Mucosa of stomach (tissue), 1 donor: Measurements from ENCODE around the gene OSBPL10.

Experiments used
- H3K27me3 ChIP-seq: one replicate; pipeline ENCODE4 v1.7.0; 2013; ENCODE audit warnings: mild to moderate bottlenecking, low read length; ENCODE audit not compliant: control insufficient read depth, insufficient read depth
- H3K36me3 ChIP-seq: one replicate; pipeline ENCODE4 v1.7.0; 2013; ENCODE audit warnings: low read length; ENCODE audit not compliant: control insufficient read depth, insufficient read depth
- H3K4me1 ChIP-seq: one replicate; pipeline ENCODE4 v1.7.0; 2013; ENCODE audit warnings: mild to moderate bottlenecking, low read length; ENCODE audit not compliant: control insufficient read depth, insufficient read depth
- H3K4me3 ChIP-seq: one replicate; pipeline ENCODE4 v1.7.0; 2013; ENCODE audit warnings: low read length
- H3K9ac ChIP-seq: one replicate; pipeline ENCODE4 v1.7.0; 2013; ENCODE audit warnings: mild to moderate bottlenecking, low read length, moderate library complexity
- H3K9me3 ChIP-seq: one replicate; pipeline ENCODE4 v1.7.0; 2013; ENCODE audit warnings: mild to moderate bottlenecking, low read length, moderate library complexity; ENCODE audit not compliant: control insufficient read depth
- donor health status: Pancreatic carcinoma.

Gene OSBPL10

DNA sequence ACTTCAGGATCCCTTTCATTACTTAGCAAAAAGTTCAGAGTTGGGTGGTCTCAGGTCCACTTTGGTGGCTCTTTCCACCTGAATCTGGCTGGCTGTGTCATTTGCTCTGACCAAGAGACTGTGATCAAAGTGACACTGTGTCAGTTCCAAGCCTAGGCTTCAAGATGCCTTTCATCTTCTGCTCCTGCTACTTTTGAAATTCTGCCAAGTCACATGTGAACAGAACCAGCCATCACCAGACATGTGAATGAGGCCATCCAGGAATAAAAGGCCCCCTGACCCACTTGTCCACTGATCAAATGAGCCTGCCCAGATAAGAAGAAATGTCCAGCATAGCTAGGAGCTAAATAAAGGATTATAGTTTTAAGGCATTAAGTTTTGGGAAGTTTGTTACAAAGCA, 132.2 kb downstream of the OSBPL10 start:
- no peak overlapping the region for H3K4me3 ChIP-seq
- no peaks in the 10 kb centered on the region for H3K9me3 ChIP-seq
- no peaks in the 10 kb centered on the region for H3K36me3 ChIP-seq
- H3K27me3 ChIP-seq, result no peaks in the 10 kb centered on the region
- no peaks in the 10 kb centered on the region for H3K4me1 ChIP-seq
- no peak overlapping the region for H3K9ac ChIP-seq

DNA sequence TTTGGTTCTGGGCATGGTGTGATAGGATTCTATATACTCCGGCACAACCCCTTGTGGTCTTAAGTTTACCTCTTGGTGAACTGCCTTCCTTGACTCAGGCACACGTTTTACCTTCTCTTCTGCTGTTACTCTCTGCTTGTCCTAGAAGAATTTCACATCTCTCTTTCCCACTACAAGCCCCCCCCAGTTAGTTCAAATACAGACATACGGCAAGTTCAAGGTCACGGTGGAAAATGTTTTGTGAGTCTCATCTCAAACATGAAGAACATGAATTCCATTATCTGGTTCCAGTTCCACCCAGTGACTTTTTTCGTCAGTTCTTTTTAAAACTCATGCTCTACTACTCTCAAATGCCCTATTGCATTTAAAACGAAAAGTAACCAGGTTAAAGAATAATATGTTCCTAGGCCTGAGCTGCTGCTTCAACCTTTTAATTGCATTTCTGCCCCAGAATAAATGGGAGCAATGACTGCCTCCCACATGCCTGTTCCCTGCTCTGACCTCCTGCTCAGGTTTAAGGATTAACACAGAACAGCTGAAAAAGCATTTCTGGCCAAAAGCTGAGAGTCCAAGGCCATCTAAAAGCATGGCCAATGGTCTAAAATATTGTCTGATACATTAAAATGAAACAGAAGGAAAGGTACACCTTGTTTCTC, 132.8 kb downstream of the OSBPL10 start:
- Histone ChIP-seq H3K9ac (no peak overlapping the region), H3K36me3 (no peaks in the 10 kb centered on the region), H3K4me1 (no peaks in the 10 kb centered on the region), H3K27me3 (no peaks in the 10 kb centered on the region), H3K9me3 (no peaks in the 10 kb centered on the region), H3K4me3 (no peak overlapping the region)

DNA sequence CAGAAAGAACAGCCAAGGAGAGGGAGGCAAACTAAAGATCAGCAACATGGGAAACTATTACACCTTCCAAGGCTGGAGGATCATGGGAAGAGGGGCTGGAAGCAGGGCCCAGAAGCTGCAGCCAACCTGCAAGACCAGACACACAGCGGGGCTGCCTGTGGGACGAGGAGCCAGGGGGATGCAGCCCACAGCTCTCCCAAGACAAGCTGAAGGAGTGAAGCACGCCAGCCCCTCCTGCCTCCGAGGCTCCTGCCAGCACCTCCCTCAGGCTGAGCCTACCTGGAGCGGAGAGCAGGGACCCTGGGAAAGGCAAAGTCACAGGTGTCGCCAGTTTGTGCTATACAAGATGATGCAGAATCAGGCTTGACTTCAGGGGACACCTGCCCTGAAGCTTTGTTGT, 133.3 kb downstream of the OSBPL10 start:
- Histone ChIP-seq H3K4me3 (no peak overlapping the region), H3K4me1 (no peaks in the 10 kb centered on the region), H3K36me3 (no peaks in the 10 kb centered on the region), H3K27me3 (no peaks in the 10 kb centered on the region), H3K9me3 (no peaks in the 10 kb centered on the region), H3K9ac (no peak overlapping the region)

DNA sequence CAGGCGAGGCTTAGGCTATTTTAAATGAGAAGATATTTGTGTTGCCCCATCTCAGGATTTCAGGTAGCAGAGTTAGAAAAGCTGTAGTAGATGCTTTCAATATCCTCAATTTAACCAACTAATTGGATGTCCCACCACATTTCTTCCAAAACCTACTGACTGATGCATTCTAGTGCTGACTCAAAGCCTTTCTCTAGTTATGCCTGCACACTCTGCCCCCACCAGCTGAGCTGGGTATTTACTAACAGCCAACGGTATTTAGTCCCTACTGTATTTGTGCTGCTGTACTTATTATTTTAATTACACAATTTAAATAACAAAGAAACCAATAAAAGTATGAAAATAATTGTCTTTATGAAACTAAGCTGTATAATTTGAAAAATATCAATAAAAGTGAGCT, 139.5 kb downstream of the OSBPL10 start:
- no peak overlapping the region for H3K9ac ChIP-seq
- H3K27me3 ChIP-seq, result no peaks in the 10 kb centered on the region
- no peaks in the 10 kb centered on the region for H3K36me3 ChIP-seq
- H3K9me3 ChIP-seq, result no peaks in the 10 kb centered on the region
- H3K4me3 ChIP-seq, result no peak overlapping the region
- no peaks in the 10 kb centered on the region for H3K4me1 ChIP-seq

DNA sequence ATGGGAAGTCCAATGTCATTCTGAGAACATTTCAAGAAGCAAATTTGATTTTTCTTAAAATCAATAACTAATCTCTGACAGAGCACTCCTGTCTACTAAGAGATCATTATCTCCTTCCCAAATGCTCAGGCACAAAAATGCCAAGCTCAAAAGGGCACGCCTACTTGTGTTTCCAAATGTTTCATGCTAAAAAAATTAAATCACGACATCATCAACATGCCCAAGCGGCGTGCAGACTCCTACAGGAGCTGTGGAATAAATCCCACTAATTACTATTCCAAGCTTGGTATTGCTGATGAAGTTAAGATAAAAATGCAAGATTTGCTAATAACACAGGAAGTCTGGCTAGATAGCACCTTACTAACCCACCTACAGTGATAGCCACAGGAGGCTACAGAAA, 140.8 kb downstream of the OSBPL10 start:
- Histone ChIP-seq H3K9ac (no peak overlapping the region), H3K27me3 (no peaks in the 10 kb centered on the region), H3K4me3 (no peak overlapping the region), H3K4me1 (no peaks in the 10 kb centered on the region), H3K9me3 (no peaks in the 10 kb centered on the region), H3K36me3 (no peaks in the 10 kb centered on the region)

DNA sequence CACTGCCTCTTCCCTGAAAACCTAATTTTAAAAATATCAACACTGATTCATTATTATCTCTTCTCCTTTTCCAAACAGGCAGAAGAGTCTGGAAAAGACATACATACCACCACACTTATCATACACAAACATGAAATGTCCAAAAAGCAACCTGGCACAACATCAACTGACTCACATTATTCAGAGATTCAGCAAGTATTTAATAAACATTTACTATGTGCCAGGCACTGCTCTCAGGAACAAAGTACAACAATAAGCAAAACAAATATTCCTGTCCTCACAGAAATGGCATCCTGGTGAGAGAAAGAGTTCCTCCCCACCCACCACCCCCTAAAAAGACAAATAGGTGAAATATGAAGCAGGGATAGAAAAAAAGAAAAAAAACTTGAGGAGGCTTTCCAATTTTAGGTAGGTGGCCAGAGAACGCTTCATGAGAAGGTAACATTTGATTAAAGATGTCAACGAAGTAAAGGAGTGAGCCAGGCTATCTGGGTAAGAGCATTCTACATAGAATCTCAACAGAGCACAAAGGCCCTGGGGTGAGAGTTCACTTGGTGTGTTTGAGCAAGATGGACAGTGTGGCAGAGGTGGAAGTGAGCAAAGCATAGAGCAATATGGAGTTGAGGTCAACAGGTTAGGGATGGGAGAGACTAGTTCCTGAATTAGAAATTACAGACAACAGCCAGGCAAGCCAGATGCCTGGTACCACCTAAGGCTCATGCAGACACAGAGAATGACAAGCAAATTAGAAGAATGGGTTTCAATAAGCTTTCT, 141.7 kb downstream of the OSBPL10 start:
- Histone ChIP-seq H3K4me1 (no peaks in the 10 kb centered on the region), H3K4me3 (no peak overlapping the region), H3K36me3 (no peaks in the 10 kb centered on the region), H3K27me3 (no peaks in the 10 kb centered on the region), H3K9ac (no peak overlapping the region), H3K9me3 (no peaks in the 10 kb centered on the region)

DNA sequence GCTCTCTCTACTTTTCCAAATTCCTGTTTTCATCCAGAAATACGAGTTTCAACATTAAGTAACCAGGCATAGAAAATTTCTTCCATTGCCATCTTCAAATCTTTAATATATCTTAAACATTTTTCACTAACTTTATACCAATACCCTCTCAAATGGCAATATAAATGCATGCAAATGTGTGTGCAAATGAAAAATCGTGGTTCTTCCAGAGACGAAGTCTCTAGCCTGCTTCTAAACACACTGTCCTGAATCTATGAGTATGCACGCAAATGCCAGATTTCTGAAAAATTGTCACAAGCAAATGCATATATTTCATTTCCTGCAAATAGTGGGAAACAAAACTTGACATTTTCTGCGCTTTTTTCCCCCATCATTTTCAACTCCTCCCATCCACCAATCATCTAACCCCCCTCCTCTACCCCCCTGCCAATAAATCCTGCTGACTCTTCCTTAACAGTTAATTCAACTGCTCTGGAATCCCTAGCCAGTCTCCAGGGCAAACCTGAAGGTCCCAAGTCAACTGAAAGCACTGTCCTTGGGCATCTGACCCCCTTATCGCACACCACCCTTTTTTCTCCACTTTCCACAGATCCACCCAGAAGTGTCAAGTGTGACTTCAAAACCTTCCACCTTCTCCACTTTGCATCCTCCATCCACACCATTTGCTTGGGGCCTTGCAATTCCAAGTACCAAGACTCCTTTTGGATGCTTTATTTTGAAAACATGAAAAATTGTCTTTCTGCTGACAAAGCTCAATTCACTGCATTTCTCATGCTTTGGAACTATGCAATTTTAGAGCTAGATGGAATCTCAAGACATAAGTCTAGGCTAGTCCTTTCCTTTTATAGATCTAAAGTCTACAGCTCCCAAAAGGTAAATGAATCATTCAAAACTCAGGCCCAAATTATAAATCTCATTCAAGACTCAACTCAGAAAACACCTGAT, 144.7 kb downstream of the OSBPL10 start:
- Histone ChIP-seq H3K4me3 (no peak overlapping the region), H3K9ac (no peak overlapping the region), H3K27me3 (no peaks in the 10 kb centered on the region), H3K36me3 (no peaks in the 10 kb centered on the region), H3K4me1 (no peaks in the 10 kb centered on the region), H3K9me3 (no peaks in the 10 kb centered on the region)

DNA sequence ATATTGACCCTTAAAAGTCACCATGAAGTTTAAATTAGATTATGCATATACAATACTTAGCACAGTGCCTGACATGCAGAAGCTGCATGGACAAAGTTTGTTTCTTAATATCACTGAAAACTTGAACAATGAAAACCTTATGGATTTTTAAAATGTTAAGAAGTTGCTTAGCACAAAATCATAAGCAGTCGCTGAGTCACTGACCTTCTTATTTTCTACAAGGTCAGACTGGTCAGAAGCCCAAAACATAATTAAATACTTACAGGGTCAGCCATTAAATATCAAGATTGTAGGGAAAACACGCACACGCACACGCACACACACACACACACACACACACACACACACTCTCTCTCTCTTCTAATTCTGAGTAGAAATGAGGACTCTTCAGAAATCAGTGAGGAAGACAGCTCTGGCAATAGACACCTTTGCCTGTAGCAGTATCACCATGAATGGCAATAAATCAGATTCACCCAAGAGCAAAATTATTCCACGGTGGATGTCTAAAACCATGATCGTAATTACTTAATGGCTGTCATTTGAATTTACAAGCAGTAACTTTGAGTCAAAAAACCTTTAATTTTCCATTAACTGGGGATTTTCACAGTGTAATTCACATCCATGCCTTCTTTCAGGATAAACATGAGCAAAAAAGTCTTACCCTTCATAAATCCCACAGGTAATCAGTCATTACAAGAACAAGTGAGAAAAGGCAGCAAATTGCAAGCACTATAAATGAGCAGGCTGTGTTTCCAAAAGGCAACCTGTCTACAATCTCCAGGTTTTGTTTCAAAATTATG, 147.5 kb downstream of the OSBPL10 start:
- Histone ChIP-seq H3K9me3 (no peaks in the 10 kb centered on the region), H3K4me1 (no peaks in the 10 kb centered on the region), H3K27me3 (no peaks in the 10 kb centered on the region), H3K36me3 (no peaks in the 10 kb centered on the region), H3K9ac (no peak overlapping the region), H3K4me3 (no peak overlapping the region)

DNA sequence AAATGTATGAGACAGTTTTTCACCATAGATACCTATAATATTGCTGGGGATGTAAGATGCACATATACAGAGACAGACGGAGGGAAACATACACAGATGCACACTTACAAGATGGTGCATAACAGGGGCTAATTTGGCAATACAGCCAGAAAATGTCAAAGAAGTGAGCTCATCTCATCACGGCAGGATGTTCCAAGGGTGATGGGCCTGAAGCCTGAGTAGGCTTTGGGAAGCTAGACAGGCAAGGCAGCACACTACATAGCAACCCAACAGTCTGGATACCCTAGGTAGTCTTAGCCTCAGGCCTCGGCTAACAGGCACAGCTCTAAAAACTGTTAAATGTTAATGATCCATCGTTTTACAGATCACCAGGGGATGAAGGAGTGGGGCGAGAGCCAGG, 148.5 kb downstream of the OSBPL10 start:
- no peaks in the 10 kb centered on the region for H3K27me3 ChIP-seq
- H3K4me3 ChIP-seq, result no peak overlapping the region
- H3K9ac ChIP-seq, result no peak overlapping the region
- no peaks in the 10 kb centered on the region for H3K36me3 ChIP-seq
- H3K4me1 ChIP-seq, result no peaks in the 10 kb centered on the region
- no peaks in the 10 kb centered on the region for H3K9me3 ChIP-seq

DNA sequence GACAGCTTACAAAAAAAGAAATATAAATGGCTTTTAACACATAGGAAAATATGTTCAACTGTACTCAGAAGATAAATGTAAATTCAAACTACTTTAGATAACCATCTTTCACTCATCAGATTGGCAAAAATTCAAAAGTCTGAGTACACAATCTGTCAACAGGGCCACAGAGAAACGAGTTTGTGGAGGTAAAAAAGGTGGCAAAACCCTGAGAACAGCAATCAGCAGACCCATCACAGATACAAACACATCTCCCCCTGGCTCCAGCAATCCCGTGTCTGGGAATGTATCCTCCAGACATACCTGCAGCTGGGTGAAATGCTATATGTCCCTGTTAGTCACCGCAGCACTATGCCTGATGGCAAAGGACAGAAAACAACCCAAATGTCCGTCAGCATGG, 149.5 kb downstream of the OSBPL10 start:
- Histone ChIP-seq H3K4me1 (no peaks in the 10 kb centered on the region), H3K4me3 (no peak overlapping the region), H3K36me3 (no peaks in the 10 kb centered on the region), H3K9me3 (no peaks in the 10 kb centered on the region), H3K9ac (no peak overlapping the region), H3K27me3 (no peaks in the 10 kb centered on the region)

DNA sequence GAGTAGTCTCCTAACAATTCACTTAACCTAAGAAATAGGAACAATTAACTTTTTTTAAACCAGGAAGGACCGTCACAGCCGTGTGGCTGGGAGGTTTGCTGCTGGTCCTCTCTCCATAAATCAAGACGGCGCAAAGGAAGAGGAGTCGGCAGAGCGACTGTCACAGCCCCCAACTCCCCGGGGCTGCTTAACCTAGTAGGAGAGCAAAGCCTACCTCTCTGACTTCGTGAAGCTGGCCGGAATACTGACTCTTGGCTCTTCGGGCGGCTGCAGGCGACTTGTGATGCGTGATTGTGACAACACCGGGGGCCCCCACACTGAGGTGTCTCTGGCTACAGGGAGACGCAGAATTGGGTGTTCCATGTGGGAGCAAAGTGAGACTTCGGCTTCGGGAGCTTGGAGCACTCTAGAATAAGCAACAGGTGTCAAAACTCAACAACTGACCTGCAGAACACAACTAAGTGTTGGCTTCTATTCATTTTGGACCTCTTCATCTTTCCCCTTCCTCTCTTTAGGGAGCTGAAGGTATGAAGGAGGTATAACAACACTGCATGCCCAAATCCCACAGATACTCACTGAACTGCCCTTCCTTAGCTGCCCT, 151.1 kb downstream of the OSBPL10 start:
- Histone ChIP-seq H3K4me1 (no peaks in the 10 kb centered on the region), H3K4me3 (no peak overlapping the region), H3K36me3 (no peaks in the 10 kb centered on the region), H3K9ac (no peak overlapping the region), H3K27me3 (no peaks in the 10 kb centered on the region), H3K9me3 (no peaks in the 10 kb centered on the region)
